Right lung (tissue), 5 donors: ENCODE results near the gene IMMP2L. TPM values are rescaled to one million over a fixed set of nuclear protein-coding genes. Genes with fewer than 3 reads are reported as not detected.
"Not testable (repeated sequence)": the region's sequence is repeated elsewhere in the genome, so short reads cannot be mapped to it uniquely, and the experiment has no call there.

ENCODE experiments used
- DNase-seq, 2 donors: peaks; one replicate each; pipeline ENCODE4 v3.0.0-alpha.2; 2013
- polyA plus RNA-seq, 5 donors: library from polyadenylated mRNA; unstranded; fragments of 120-200 nt; gene quantifications; one replicate each; pipeline versions ENCODE4 v1.2.1 to v1.2.3, GENCODE V29; 2013; ENCODE audit warnings: inconsistent platforms in 1 of 5, low replicate concordance in 1 of 5; ENCODE audit not compliant: insufficient read length in 5 of 5, insufficient read depth in 1 of 5

The IMMP2L gene
- polyA plus RNA-seq, 5 donors: 24.1 to 28.9 (median 28.0) TPM

GRCh38 chr7:111510584-111511378 lies 51.5 kb downstream of the IMMP2L start:
- DNase-seq: no peak

- no peak for DNase-seq
These were observed 52.2 kb downstream of the IMMP2L start for GRCh38 chr7:111510062-111510461.

GRCh38 chr7:111509288-111509687 lies 53.0 kb downstream of the IMMP2L start:
- DNase-seq: no peak

- DNase-seq: no peak
These were observed 53.9 kb downstream of the IMMP2L start for GRCh38 chr7:111508387-111508786.

GRCh38 chr7:111505422-111505821 lies 56.9 kb downstream of the IMMP2L start:
- DNase-seq: not testable (repeated sequence)

- not testable (repeated sequence) for DNase-seq
These were observed 60.5 kb downstream of the IMMP2L start for GRCh38 chr7:111501799-111502198.

GRCh38 chr7:111499027-111499426 lies 63.3 kb downstream of the IMMP2L start:
- no peak for DNase-seq

- DNase-seq: no peak
These were observed 63.8 kb downstream of the IMMP2L start for GRCh38 chr7:111498391-111499007.

- DNase-seq: no peak
These were observed 67.0 kb downstream of the IMMP2L start for GRCh38 chr7:111495173-111495810.

GRCh38 chr7:111492234-111492633 lies 70.1 kb downstream of the IMMP2L start:
- no peak for DNase-seq

- DNase-seq: peak; percentile 38 to 55
These were observed 75.7 kb downstream of the IMMP2L start for GRCh38 chr7:111486472-111487142.

GRCh38 chr7:111485701-111486380 lies 76.5 kb downstream of the IMMP2L start:
- DNase-seq: no peak

GRCh38 chr7:111483078-111483477 lies 79.2 kb downstream of the IMMP2L start:
- no peak for DNase-seq

GRCh38 chr7:111477462-111478225 lies 84.6 kb downstream of the IMMP2L start:
- no peak for DNase-seq

- DNase-seq: no peak
These were observed 85.6 kb downstream of the IMMP2L start for GRCh38 chr7:111476586-111477293.

GRCh38 chr7:111475959-111476358 lies 86.3 kb downstream of the IMMP2L start:
- no peak for DNase-seq

GRCh38 chr7:111475419-111475748 lies 86.9 kb downstream of the IMMP2L start:
- no peak for DNase-seq

- no peak for DNase-seq
These were observed 87.4 kb downstream of the IMMP2L start for GRCh38 chr7:111474723-111475418.

- no peak for DNase-seq
These were observed 88.7 kb downstream of the IMMP2L start for GRCh38 chr7:111473449-111474198.
